HG02970 (cell line): ENCODE measurements around the gene COL3A1.

ENCODE experiments used
- ATAC-seq: cut with Tn5 transposase; IDR thresholded peaks from one replicate; pipeline ENCODE4 v1.9.1; 2021; ENCODE audit warnings: mild to moderate bottlenecking, moderate library complexity, moderate number of reproducible peaks; ENCODE audit not compliant: unreplicated experiment, low FRiP score

The COL3A1 gene

GRCh38 chr2:188974164-188974563 is at the start of gene COL3A1:
Gene COL3A1 (plus strand): TSS chr2:188974373. CDS start chr2:188974490, 117 bp downstream.
- ATAC-seq, result no peak

GRCh38 chr2:188928643-188929042 is 45.5 kb upstream of the COL3A1 start:
- no peak for ATAC-seq

GRCh38 chr2:188931361-188931760 is 42.8 kb upstream of the COL3A1 start:
- ATAC-seq, result no peak

GRCh38 chr2:188937228-188938220 is 36.6 kb upstream of the COL3A1 start:
- no peak for ATAC-seq

- no peak for ATAC-seq
These were observed 34.0 kb upstream of the COL3A1 start for GRCh38 chr2:188940171-188940570.

- no peak for ATAC-seq
These were observed 29.7 kb upstream of the COL3A1 start for GRCh38 chr2:188944442-188944841.

- ATAC-seq, result no peak
These were observed 24.9 kb upstream of the COL3A1 start for GRCh38 chr2:188949046-188949818.

- no peak for ATAC-seq
These were observed 21.3 kb upstream of the COL3A1 start for GRCh38 chr2:188952901-188953300.

- no peak for ATAC-seq
These were observed 17.9 kb upstream of the COL3A1 start for GRCh38 chr2:188956290-188956689.

GRCh38 chr2:188956961-188957360 is 17.2 kb upstream of the COL3A1 start:
- no peak for ATAC-seq

- ATAC-seq, result no peak
These were observed 16.5 kb upstream of the COL3A1 start for GRCh38 chr2:188957646-188958045.

GRCh38 chr2:188963741-188964140 is 10.4 kb upstream of the COL3A1 start:
- no peak for ATAC-seq

GRCh38 chr2:188964976-188965546 is 9.1 kb upstream of the COL3A1 start:
- ATAC-seq, result no peak

- ATAC-seq, result no peak
These were observed 8.6 kb upstream of the COL3A1 start for GRCh38 chr2:188965563-188965962.

GRCh38 chr2:188966079-188966571 is 8.0 kb upstream of the COL3A1 start:
- no peak for ATAC-seq

GRCh38 chr2:188966728-188967440 is 7.3 kb upstream of the COL3A1 start:
- ATAC-seq, result no peak

GRCh38 chr2:188969236-188969635 is 4.9 kb upstream of the COL3A1 start:
- no peak for ATAC-seq

- ATAC-seq, result no peak
These were observed 4.5 kb upstream of the COL3A1 start for GRCh38 chr2:188969651-188970050.

- ATAC-seq, result no peak
These were observed 4.0 kb upstream of the COL3A1 start for GRCh38 chr2:188970211-188970610.

- ATAC-seq, result no peak
These were observed 2.7 kb upstream of the COL3A1 start for GRCh38 chr2:188971432-188971861.
